Measurements from ENCODE around the gene AFAP1L2. TPM values are rescaled to one million over a fixed set of nuclear protein-coding genes. Genes with fewer than 3 reads are reported as not detected.

The AFAP1L2 gene
- total RNA-seq, 1 experiment from 2014 or later: not detected

DNA sequence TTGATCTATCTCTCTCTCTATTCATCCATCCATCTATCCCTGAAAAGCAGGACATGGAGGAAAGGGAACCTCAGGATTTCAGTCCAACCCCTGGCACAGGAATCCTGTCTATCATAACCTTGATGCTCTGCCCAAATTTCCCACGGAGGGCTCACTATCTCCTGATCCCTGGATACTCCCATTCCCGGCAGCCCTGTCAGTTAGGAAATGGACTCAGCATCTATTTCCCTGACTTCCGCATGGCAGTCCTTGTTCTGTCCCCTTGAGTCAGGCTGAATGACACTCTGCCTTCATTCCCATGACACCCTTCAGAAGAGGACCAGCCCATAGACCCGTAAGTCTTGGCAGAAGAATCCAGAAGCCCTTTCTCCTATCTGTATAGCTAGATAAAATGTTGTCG lies 87.6 kb downstream of the AFAP1L2 start:
- DNase-seq (ENCODE audit: extremely low read depth, low read depth): no peak

- DNase-seq (ENCODE audit: extremely low read depth, low read depth): no peak
Measured at GRCh38 chr10:114315566-114316420, 88.5 kb downstream of the AFAP1L2 start.

- no peak for DNase-seq (ENCODE audit: extremely low read depth, low read depth)
Measured at GRCh38 chr10:114313866-114314265, 90.4 kb downstream of the AFAP1L2 start.

DNA sequence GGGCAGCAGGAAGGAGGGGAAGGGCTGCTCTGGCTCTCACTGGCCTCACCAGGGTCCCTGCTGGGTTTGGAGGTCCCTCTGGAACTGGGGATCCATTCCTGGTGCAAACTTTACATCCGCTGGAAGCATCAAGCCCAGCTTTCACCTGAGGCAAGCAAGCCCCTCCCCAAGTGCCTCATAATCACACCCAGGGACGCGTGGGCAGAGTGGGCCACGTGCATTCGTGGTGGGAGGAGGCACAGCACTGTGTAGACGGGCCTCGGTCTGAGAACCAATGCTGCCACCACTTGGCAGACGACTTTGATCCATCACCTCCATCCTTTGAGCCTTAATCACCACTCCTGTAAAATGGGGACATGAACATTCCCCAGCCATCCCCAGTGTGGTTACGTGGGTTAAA lies 91.2 kb downstream of the AFAP1L2 start:
- DNase-seq (ENCODE audit: extremely low read depth, low read depth): no peak

- no peak for DNase-seq (ENCODE audit: extremely low read depth, low read depth)
Measured at GRCh38 chr10:114311496-114312209, 92.6 kb downstream of the AFAP1L2 start.

GRCh38 chr10:114311023-114311422 lies 93.3 kb downstream of the AFAP1L2 start:
- DNase-seq (ENCODE audit: extremely low read depth, low read depth): no peak

DNA sequence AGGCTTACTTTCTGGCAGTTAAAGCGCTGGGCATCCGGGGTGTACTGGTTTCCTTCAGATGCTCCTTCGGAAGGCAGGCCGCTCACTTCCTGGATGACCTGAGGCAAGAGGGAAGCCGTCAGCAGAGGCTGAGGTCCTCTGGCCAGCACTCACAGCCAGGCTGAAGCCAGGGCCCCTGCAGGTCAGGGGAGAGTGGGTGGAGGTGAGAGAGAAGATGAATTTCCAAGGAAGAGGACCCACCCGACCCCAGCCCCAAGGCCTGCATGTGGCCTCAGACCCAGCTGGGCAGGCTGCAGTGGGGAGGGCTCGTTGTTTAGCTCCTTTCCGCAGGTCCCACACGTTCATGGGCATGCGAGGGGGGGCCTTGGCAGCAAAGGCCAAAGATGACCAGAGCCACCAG lies 94.0 kb downstream of the AFAP1L2 start:
- DNase-seq (ENCODE audit: extremely low read depth, low read depth): no peak

DNA sequence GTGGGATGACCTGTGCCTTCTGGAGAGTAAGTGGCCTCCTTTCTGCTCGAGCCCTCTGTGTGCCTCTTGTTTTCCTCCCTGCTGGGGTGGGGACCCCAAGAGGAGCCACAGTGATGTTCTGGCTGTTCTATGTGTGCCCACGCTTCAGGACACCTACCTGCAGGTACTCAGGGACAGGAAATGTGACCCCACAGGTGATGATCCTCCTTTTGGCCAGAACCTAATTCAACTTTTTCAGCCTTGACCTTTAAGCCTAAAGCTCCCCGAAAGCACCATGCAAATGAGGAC lies 95.0 kb downstream of the AFAP1L2 start:
- no peak for DNase-seq (ENCODE audit: extremely low read depth, low read depth)

- DNase-seq (ENCODE audit: extremely low read depth, low read depth): no peak
Measured at GRCh38 chr10:114308531-114309363, 95.6 kb downstream of the AFAP1L2 start.

- no peak for DNase-seq (ENCODE audit: extremely low read depth, low read depth)
Measured at GRCh38 chr10:114307731-114308130, 96.6 kb downstream of the AFAP1L2 start.

DNA sequence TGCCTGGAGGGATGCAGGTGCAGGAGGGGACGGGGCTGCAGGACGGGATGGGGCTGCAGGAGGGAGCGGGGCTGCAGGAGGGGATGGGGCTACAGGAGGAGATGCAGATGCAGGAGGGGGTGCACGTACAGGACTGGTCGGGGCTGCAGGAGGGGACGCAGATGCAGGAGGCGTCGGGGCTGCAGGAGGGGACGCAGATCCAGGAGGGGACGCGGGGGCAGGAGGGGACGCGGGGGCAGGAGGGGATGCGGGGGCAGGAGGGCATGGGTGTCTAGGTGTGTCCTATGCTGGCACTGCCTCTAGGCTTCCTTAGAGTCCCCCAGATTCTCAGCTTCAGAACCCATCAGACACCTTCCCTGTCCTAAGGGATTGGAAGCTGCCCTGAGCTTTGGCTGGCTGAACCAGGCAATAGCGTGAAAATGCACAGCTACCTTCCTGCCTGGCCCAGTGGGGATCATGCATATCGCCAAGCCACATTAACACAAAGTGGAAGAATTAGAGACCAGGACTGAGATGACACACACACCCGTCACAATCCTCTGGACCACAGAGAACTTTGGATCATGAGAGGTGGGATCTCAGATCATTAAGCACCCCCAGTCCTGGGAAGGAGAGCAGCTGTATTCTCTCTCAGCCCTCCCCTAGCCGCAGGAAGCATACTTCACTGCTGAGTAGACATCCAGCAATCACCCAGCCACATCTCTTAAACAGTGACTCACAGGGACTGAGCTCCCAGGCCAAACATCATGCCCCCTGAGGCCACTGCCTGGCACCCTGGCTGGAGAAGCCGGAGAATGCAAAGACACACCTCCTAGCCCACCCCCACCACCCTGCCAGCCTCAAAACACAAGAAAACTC lies 98.0 kb downstream of the AFAP1L2 start:
- DNase-seq (ENCODE audit: extremely low read depth, low read depth): no peak

GRCh38 chr10:114305521-114305925 lies 98.8 kb downstream of the AFAP1L2 start:
- no peak for DNase-seq (ENCODE audit: extremely low read depth, low read depth)

GRCh38 chr10:114304571-114305421 lies 99.5 kb downstream of the AFAP1L2 start:
- peak; percentile 37 for DNase-seq (ENCODE audit: extremely low read depth, low read depth)

DNA sequence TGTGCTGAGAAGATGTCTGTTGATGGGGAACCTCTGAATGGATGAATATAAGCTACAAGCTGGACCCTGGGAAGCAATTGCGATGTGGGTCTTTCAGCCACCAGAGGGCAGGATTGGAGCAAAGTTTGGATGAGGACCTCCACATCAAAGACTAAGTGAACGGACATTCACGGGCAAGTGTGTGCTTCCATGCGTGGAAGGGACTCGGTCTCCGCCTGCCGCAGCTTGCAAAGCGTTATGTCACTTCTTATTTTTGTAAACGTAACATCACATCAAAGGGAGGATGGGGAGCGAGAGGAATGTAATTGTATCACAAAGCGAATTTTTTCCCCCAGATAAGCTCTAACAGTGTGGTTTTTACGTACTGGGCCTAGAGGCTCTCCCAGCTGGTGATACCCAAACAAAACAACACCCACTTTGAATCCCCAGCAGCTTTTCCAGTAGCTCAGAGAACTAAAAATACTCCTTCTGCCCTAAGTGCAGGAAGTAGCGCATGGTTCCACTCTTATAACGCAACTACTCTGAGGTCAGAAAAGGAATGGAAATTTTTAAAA lies 100.2 kb downstream of the AFAP1L2 start:
- DNase-seq (ENCODE audit: extremely low read depth, low read depth): peak; percentile 85

GRCh38 chr10:114303556-114303955 lies 100.7 kb downstream of the AFAP1L2 start:
- no peak for DNase-seq (ENCODE audit: extremely low read depth, low read depth)

GRCh38 chr10:114301951-114302710 lies 102.2 kb downstream of the AFAP1L2 start:
- no peak for DNase-seq (ENCODE audit: extremely low read depth, low read depth)

- DNase-seq (ENCODE audit: extremely low read depth, low read depth): no peak
Measured at GRCh38 chr10:114301177-114301576, 103.1 kb downstream of the AFAP1L2 start.

DNA sequence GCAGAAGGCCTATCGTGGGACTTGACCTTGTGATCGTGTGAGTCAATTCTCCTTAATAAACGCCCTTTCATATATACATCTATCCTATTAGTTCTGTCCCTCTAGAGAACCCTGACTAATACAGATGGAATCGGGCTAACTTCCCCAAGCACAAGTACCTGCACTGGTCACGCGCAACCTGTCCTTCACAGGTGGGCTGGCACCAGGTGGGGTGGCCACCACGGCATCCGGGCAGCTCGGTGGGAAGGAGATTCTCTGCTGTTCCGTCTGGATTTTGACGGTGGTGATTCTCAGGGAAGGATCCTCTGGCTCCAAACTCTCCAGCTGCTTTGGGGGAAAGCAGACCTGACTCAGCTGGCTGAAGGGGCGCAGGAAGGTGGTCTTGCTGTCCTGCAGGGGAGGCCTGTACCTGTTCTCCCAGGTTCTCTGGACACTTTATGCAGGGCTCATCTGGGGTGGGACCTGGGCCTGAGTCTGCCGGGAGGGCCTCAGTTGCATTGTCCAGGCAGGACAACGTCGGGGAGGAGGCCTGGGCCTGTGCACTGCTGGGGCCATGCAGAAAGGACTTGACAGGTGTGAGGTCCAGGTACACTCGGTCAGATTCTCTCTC lies 104.2 kb downstream of the AFAP1L2 start:
- DNase-seq (ENCODE audit: extremely low read depth, low read depth): no peak
